ENCODE results near the gene TTLL10.
"Not testable (repeated sequence)": the region's sequence is repeated elsewhere in the genome, so short reads cannot be mapped to it uniquely, and the experiment has no call there.

- TF ChIP-seq CTCF, POLR2A (IDR thresholded peaks at IDR 0.05): not testable (repeated sequence)
Observed at GRCh38 chr1:1195726-1196125, 22.0 kb downstream of the TTLL10 start.
